ENCODE data around the gene PTPRK.

Gene PTPRK

DNA sequence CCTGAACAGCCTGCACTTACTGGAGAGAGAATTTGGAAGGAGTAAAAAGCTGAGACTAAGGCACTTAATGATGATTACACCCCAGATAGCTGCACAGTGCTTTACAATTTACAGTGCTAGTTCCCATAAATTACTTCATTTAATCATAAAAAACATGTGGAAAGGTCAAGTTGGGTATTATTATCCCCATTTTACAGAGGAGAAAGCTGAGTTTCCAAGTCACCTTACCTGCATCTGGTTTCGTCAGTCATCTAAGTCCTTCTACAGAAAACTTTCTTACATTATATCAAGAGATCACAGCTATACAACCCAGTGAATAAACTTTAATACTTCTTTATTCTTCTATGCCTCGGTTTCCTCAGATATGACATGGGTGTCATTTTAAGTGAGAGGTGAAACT lies 3.3 kb downstream of the PTPRK start:
- H3K36me3 ChIP-seq (ENCODE audit: control insufficient read depth in 1 of 2, insufficient read depth in 2 of 2, low read length in 2 of 2), result no peaks in the 10 kb centered on the region
- H3K4ac ChIP-seq (ENCODE audit: low read depth, low read length), result no peak overlapping the region
- H3K23ac ChIP-seq (ENCODE audit: low read length), result no peak overlapping the region
- H3K79me2 ChIP-seq (ENCODE audit: control insufficient read depth, insufficient read depth, low read length, poor library complexity), result peaks cover 13% of the 10 kb centered on the region
- H3K18ac ChIP-seq (ENCODE audit: low read length), result no peak overlapping the region
- H2BK120ac ChIP-seq (ENCODE audit: insufficient read depth, low read length, poor library complexity), result no peak overlapping the region
- no peak overlapping the region for H3K4me2 ChIP-seq (ENCODE audit: low read length)
- H2BK5ac ChIP-seq (ENCODE audit: low read depth, low read length, poor library complexity), result no peak overlapping the region
- H3K4me1 ChIP-seq (ENCODE audit: control insufficient read depth in 1 of 2, insufficient read depth in 2 of 2, low read length in 2 of 2), result peaks cover 3 to 7% of the 10 kb centered on the region in 2 experiments
- H3K27me3 ChIP-seq (ENCODE audit: insufficient read depth, low read length), result no peaks in the 10 kb centered on the region
- H3K9ac ChIP-seq (ENCODE audit: low read length), result no peak overlapping the region
- no peak for DNase-seq
- H2AK5ac ChIP-seq (ENCODE audit: low read length), result no peak overlapping the region
- no peak overlapping the region for H4K91ac ChIP-seq (ENCODE audit: low read depth, low read length)
- H3K14ac ChIP-seq (ENCODE audit: low read length), result no peak overlapping the region
- H4K8ac ChIP-seq (ENCODE audit: low read depth, low read length), result no peak overlapping the region
- no peak overlapping the region for H2BK12ac ChIP-seq (ENCODE audit: low read length)
- H3K79me1 ChIP-seq (ENCODE audit: low read length), result peaks cover 15% of the 10 kb centered on the region
- H3K9me3 ChIP-seq (ENCODE audit: insufficient read depth, low read depth, low read length), result no peaks in the 10 kb centered on the region
- no peak overlapping the region for H3K4me3 ChIP-seq (ENCODE audit: low read depth, low read length)
- no peak overlapping the region for H4K12ac ChIP-seq (ENCODE audit: low read depth, low read length)
- H3K27ac ChIP-seq (ENCODE audit: low read depth, low read length), result no peak overlapping the region
- no peak overlapping the region for H2AFZ ChIP-seq (ENCODE audit: insufficient read depth, low read length, poor library complexity)
- no CpG with 5 or more reads among the region's 2 CpGs for WGBS (ENCODE audit: extremely low coverage, insufficient coverage, insufficient read length)

DNA sequence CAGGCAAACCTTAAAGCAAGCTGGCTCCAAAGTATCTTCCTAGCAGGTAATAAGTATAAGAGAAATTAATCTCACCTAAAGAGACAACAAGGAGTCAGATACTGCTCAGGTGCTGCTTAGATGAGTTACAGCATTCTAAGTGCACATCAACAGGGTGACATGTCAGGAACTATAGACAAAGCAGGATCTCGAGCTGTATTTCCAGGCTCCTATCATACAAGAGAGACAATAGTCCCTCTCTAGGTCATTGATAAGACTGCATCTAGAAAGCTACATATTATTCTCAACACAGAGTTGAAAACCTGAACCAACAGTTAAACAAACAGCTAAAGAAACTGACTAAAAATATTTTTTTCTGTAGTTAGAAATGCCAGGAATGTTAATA lies 3.9 kb downstream of the PTPRK start:
- Histone ChIP-seq H4K91ac (ENCODE audit: low read depth, low read length) (no peak overlapping the region), H3K79me2 (ENCODE audit: control insufficient read depth, insufficient read depth, low read length, poor library complexity) (peaks cover 13% of the 10 kb centered on the region), H2BK120ac (ENCODE audit: insufficient read depth, low read length, poor library complexity) (no peak overlapping the region), H3K9ac (ENCODE audit: low read length) (no peak overlapping the region), H3K18ac (ENCODE audit: low read length) (no peak overlapping the region), H3K4me3 (ENCODE audit: low read depth, low read length) (no peak overlapping the region), H4K8ac (ENCODE audit: low read depth, low read length) (no peak overlapping the region), H2AK5ac (ENCODE audit: low read length) (no peak overlapping the region), H3K4me1 (ENCODE audit: control insufficient read depth in 1 of 2, insufficient read depth in 2 of 2, low read length in 2 of 2) (peaks cover 3 to 7% of the 10 kb centered on the region in 2 experiments), H3K27ac (ENCODE audit: low read depth, low read length) (peak overlapping the region; percentile 34), H3K79me1 (ENCODE audit: low read length) (peaks cover 15% of the 10 kb centered on the region), H3K14ac (ENCODE audit: low read length) (no peak overlapping the region), H2BK12ac (ENCODE audit: low read length) (no peak overlapping the region), H2AFZ (ENCODE audit: insufficient read depth, low read length, poor library complexity) (no peak overlapping the region), H3K27me3 (ENCODE audit: insufficient read depth, low read length) (no peaks in the 10 kb centered on the region), H2BK5ac (ENCODE audit: low read depth, low read length, poor library complexity) (no peak overlapping the region), H4K12ac (ENCODE audit: low read depth, low read length) (no peak overlapping the region), H3K4me2 (ENCODE audit: low read length) (no peak overlapping the region), H3K4ac (ENCODE audit: low read depth, low read length) (no peak overlapping the region), H3K9me3 (ENCODE audit: insufficient read depth, low read depth, low read length) (no peaks in the 10 kb centered on the region), H3K23ac (ENCODE audit: low read length) (no peak overlapping the region), H3K36me3 (ENCODE audit: control insufficient read depth in 1 of 2, insufficient read depth in 2 of 2, low read length in 2 of 2) (no peaks in the 10 kb centered on the region)
- no peak for DNase-seq
- no CpG with 5 or more reads among the region's 1 CpG for WGBS (ENCODE audit: extremely low coverage, insufficient coverage, insufficient read length)

DNA sequence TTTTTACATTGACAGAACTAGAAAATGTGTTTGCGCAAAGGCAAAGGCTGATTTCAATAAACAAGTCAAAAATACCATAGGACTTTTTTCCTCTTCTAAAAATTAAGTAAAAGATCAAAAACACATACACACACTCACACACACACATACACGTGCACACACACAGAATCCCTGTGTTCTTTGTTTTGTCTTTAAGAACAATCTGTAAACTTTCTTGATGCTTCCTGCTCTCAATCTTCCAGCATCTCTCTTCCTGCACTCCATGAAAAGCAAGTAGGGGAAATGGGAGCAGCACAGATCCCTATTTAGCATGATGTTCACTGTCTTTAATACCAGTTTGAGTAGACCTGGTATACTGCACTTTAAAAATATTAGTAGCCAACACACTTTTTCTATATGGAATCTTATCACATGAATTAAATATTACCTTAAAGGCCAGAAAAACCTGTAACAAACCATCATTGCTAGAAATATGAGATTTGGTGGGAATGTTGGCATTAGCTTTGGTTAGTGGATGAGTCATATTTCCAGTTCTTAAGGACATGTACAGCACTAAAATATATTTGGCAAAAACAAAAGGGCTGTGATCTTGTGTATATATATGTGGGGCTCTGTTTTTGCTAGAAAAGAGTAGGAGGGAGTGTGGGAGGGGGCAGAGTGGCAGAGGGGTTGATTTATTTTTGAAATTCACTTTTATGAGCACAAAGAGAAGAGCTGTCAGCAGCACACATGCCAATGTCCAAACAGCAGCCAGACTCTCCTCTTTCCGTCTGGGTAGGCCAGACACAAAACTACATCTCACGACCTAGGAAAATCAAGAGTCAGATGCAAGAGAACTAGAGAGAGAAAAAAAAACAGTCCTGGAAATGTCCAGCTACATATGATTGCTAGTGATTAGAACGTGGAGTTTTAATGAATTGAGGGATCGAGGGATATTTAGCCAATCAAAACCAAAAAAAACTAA lies 4.6 kb downstream of the PTPRK start:
- DNase-seq, result no peak
- H3K79me2 ChIP-seq (ENCODE audit: control insufficient read depth, insufficient read depth, low read length, poor library complexity), result peaks cover 13% of the 10 kb centered on the region
- WGBS (ENCODE audit: extremely low coverage, insufficient coverage, insufficient read length), result no CpG with 5 or more reads among the region's 6 CpGs
- no peak overlapping the region for H4K91ac ChIP-seq (ENCODE audit: low read depth, low read length)
- no peak overlapping the region for H2BK120ac ChIP-seq (ENCODE audit: insufficient read depth, low read length, poor library complexity)
- H3K14ac ChIP-seq (ENCODE audit: low read length), result no peak overlapping the region
- no peak overlapping the region for H4K12ac ChIP-seq (ENCODE audit: low read depth, low read length)
- no peaks in the 10 kb centered on the region for H3K27me3 ChIP-seq (ENCODE audit: insufficient read depth, low read length)
- H2BK12ac ChIP-seq (ENCODE audit: low read length), result no peak overlapping the region
- H3K23ac ChIP-seq (ENCODE audit: low read length), result no peak overlapping the region
- H3K18ac ChIP-seq (ENCODE audit: low read length), result no peak overlapping the region
- no peaks in the 10 kb centered on the region for H3K36me3 ChIP-seq (ENCODE audit: control insufficient read depth in 1 of 2, insufficient read depth in 2 of 2, low read length in 2 of 2)
- H3K4ac ChIP-seq (ENCODE audit: low read depth, low read length), result no peak overlapping the region
- no peak overlapping the region for H2AK5ac ChIP-seq (ENCODE audit: low read length)
- H3K9me3 ChIP-seq (ENCODE audit: insufficient read depth, low read depth, low read length), result no peaks in the 10 kb centered on the region
- no peak overlapping the region for H4K8ac ChIP-seq (ENCODE audit: low read depth, low read length)
- H3K27ac ChIP-seq (ENCODE audit: low read depth, low read length), result no peak overlapping the region
- no peak overlapping the region for H3K4me3 ChIP-seq (ENCODE audit: low read depth, low read length)
- H3K4me2 ChIP-seq (ENCODE audit: low read length), result no peak overlapping the region
- H2AFZ ChIP-seq (ENCODE audit: insufficient read depth, low read length, poor library complexity), result no peak overlapping the region
- H3K79me1 ChIP-seq (ENCODE audit: low read length), result peaks cover 13% of the 10 kb centered on the region
- no peak overlapping the region for H3K9ac ChIP-seq (ENCODE audit: low read length)
- no peak overlapping the region for H2BK5ac ChIP-seq (ENCODE audit: low read depth, low read length, poor library complexity)
- peaks cover 3 to 7% of the 10 kb centered on the region in 2 experiments for H3K4me1 ChIP-seq (ENCODE audit: control insufficient read depth in 1 of 2, insufficient read depth in 2 of 2, low read length in 2 of 2)

DNA sequence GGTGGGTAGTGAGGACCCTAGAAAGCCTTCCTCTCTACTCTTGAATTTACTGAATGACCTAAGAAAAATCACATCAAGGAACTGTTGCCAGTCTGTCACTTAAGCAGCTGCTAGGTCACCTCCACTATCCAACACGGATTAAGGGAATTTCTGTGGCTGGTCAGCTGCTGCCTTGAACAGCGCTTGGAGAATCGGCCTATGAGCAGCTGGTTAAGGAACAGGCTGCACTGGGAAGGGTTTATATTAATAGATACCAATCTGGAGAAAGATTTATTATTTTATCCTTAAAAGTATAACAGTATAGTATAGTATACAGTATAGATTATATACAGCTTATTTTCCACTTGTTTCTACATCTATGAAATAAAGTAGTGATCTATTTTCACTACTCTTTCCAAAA lies 6.5 kb downstream of the PTPRK start:
- no peak overlapping the region for H3K4me3 ChIP-seq (ENCODE audit: low read depth, low read length)
- no CpG with 5 or more reads among the region's 3 CpGs for WGBS (ENCODE audit: extremely low coverage, insufficient coverage, insufficient read length)
- H3K18ac ChIP-seq (ENCODE audit: low read length), result no peak overlapping the region
- H3K14ac ChIP-seq (ENCODE audit: low read length), result no peak overlapping the region
- H3K9ac ChIP-seq (ENCODE audit: low read length), result no peak overlapping the region
- no peak overlapping the region for H2AFZ ChIP-seq (ENCODE audit: insufficient read depth, low read length, poor library complexity)
- no peak overlapping the region for H3K4me2 ChIP-seq (ENCODE audit: low read length)
- H2AK5ac ChIP-seq (ENCODE audit: low read length), result no peak overlapping the region
- H3K4ac ChIP-seq (ENCODE audit: low read depth, low read length), result no peak overlapping the region
- no peak overlapping the region for H4K12ac ChIP-seq (ENCODE audit: low read depth, low read length)
- no peak overlapping the region for H2BK5ac ChIP-seq (ENCODE audit: low read depth, low read length, poor library complexity)
- DNase-seq, result no peak
- no peak overlapping the region for H4K8ac ChIP-seq (ENCODE audit: low read depth, low read length)
- H3K79me1 ChIP-seq (ENCODE audit: low read length), result no peaks in the 10 kb centered on the region
- no peaks in the 10 kb centered on the region for H3K27me3 ChIP-seq (ENCODE audit: insufficient read depth, low read length)
- H3K23ac ChIP-seq (ENCODE audit: low read length), result no peak overlapping the region
- no peak overlapping the region for H2BK120ac ChIP-seq (ENCODE audit: insufficient read depth, low read length, poor library complexity)
- no peaks in the 10 kb centered on the region for H3K79me2 ChIP-seq (ENCODE audit: control insufficient read depth, insufficient read depth, low read length, poor library complexity)
- H4K91ac ChIP-seq (ENCODE audit: low read depth, low read length), result no peak overlapping the region
- H3K36me3 ChIP-seq (ENCODE audit: control insufficient read depth in 1 of 2, insufficient read depth in 2 of 2, low read length in 2 of 2), result no peaks in the 10 kb centered on the region
- H2BK12ac ChIP-seq (ENCODE audit: low read length), result no peak overlapping the region
- H3K27ac ChIP-seq (ENCODE audit: low read depth, low read length), result no peak overlapping the region
- H3K9me3 ChIP-seq (ENCODE audit: insufficient read depth, low read depth, low read length), result no peaks in the 10 kb centered on the region
- peaks cover 3 to 6% of the 10 kb centered on the region in 2 experiments for H3K4me1 ChIP-seq (ENCODE audit: control insufficient read depth in 1 of 2, insufficient read depth in 2 of 2, low read length in 2 of 2)
